HCT116 (cell line): Measurements from ENCODE around the gene IL17RD. TPM values are rescaled to one million over a fixed set of nuclear protein-coding genes. Genes with fewer than 3 reads are reported as not detected.

ENCODE experiments used
- ATAC-seq: fragments of 200-7000 bp; cut with Tn5 transposase; 2 replicates; pipeline ENCODE4 v1.9.1; 2020; ENCODE audit warnings: mild to moderate bottlenecking, moderate library complexity
- BruUV-seq: library from RNA; stranded (reverse); fragments of 400-500 nt; replicated peaks from 2 replicates; lab custom pipeline; 2021; lab: Mats Ljungman, UMichigan
- CTCF ChIA-PET: fragments of 300-600 bp; sonication (Branson Sonifier 250); formaldehyde crosslinking; loops from one replicate; lab custom pipeline; 2021; ENCODE audit warnings: antibody characterized with exemption; lab: Charles Lee
- POLR2A ChIA-PET: fragments of 300-600, 350-600 bp; sonication (Branson Sonifier 250); formaldehyde crosslinking; loops from one replicate; lab custom pipeline; 2021; ENCODE audit warnings: antibody characterized with exemption; lab: Charles Lee
- RAD21 ChIA-PET, 2 experiments: fragments of 300-600 bp; sonication (Branson Sonifier 250); formaldehyde crosslinking; loops; one replicate each; lab custom pipeline; 2023; ENCODE audit warnings: low total read pairs in 2 of 2; ENCODE audit not compliant: uncharacterized antibody in 2 of 2, unreplicated experiment in 2 of 2, low non-redundant PET in 1 of 2; lab: Charles Lee
- DNase-seq: peaks from one replicate; pipeline ENCODE4 v3.0.0-alpha.2; 2010; ENCODE audit warnings: low read depth, low spot score
- H2AFZ ChIP-seq: fragments of 200-600 bp; shearing (Covaris generic), sonication (generic); 2 replicates; pipeline ENCODE4 v1.6.1; 2017; ENCODE audit warnings: low read depth, mixed run types, mixed read lengths, antibody characterized with exemption, low read length; ENCODE audit not compliant: poor library complexity, severe bottlenecking
- H3K27ac ChIP-seq: 2 replicates; pipeline ENCODE4 v1.5.1; 2012; ENCODE audit warnings: low read depth, low read length
- H3K27me3 ChIP-seq: fragments of 200-600 bp; sonication (generic); 2 replicates; pipeline ENCODE4 v1.6.1; 2016; ENCODE audit warnings: mixed run types, low read length, mixed read lengths; ENCODE audit not compliant: insufficient read depth
- H3K36me3 ChIP-seq, 2 experiments: fragments of 200-500 bp in 1 of 2; fragments of 200-600 bp in 1 of 2; sonication (Bioruptor generic) in 1 of 2; sonication (generic) in 1 of 2; 2 replicates each; pipeline versions ENCODE4 v1.5.1 to v1.6.1; 2014 to 2016; ENCODE audit warnings: low read length in 2 of 2, inconsistent platforms in 1 of 2, mixed read lengths in 1 of 2, mixed run types in 1 of 2; ENCODE audit not compliant: insufficient read depth in 2 of 2, control insufficient read depth in 1 of 2
- H3K4me1 ChIP-seq, 2 experiments: fragments of 200-600 bp in 1 of 2; sonication (generic) in 1 of 2; 2 replicates each; pipeline versions ENCODE4 v1.5.1 to v1.6.1; 2012 to 2017; ENCODE audit warnings: low read length in 2 of 2, inconsistent platforms in 1 of 2, mild to moderate bottlenecking in 1 of 2, mixed read lengths in 1 of 2, mixed run types in 1 of 2, moderate library complexity in 1 of 2; ENCODE audit not compliant: insufficient read depth in 2 of 2, control insufficient read depth in 1 of 2
- H3K4me2 ChIP-seq: fragments of 200-600 bp; sonication (generic); 2 replicates; pipeline ENCODE4 v1.6.1; 2017; ENCODE audit warnings: mixed run types, low read length, mixed read lengths
- H3K4me3 ChIP-seq, 2 experiments: fragments of 200-600 bp in 1 of 2; sonication (generic) in 1 of 2; replicated peaks in 1 of 2; 2 replicates each; pipeline ENCODE4 v1.5.1; 2011 to 2016; ENCODE audit warnings: low read length in 2 of 2, control low read depth in 1 of 2, low read depth in 1 of 2, mild to moderate bottlenecking in 1 of 2, mixed read lengths in 1 of 2, mixed run types in 1 of 2
- H3K79me2 ChIP-seq: fragments of 200-600 bp; sonication (generic); 2 replicates; pipeline ENCODE4 v1.6.1; 2017; ENCODE audit warnings: mild to moderate bottlenecking, mixed run types, low read length, moderate library complexity, mixed read lengths; ENCODE audit not compliant: insufficient read depth
- H3K9ac ChIP-seq: fragments of 200-600 bp; sonication (generic); 2 replicates; pipeline ENCODE4 v1.6.1; 2016; ENCODE audit warnings: low read length, mixed read lengths
- H3K9me2 ChIP-seq: fragments of 200-600 bp; sonication (generic), shearing (Covaris generic); 2 replicates; pipeline ENCODE4 v1.6.1; 2017; ENCODE audit warnings: mixed run types, mild to moderate bottlenecking, moderate library complexity; ENCODE audit not compliant: insufficient read depth
- H3K9me3 ChIP-seq, 2 experiments: fragments of 200-500 bp in 1 of 2; fragments of 200-600 bp in 1 of 2; sonication (Bioruptor generic) in 1 of 2; sonication (generic) in 1 of 2; 2 replicates each; pipeline ENCODE4 v1.6.1; 2014 to 2017; ENCODE audit warnings: low read length in 2 of 2, mixed read lengths in 2 of 2, inconsistent platforms in 1 of 2, low read depth in 1 of 2, mild to moderate bottlenecking in 1 of 2, mixed run types in 1 of 2, moderate library complexity in 1 of 2; ENCODE audit not compliant: control insufficient read depth in 1 of 2, insufficient read depth in 1 of 2
- H4K20me1 ChIP-seq: fragments of 200-600 bp; sonication (generic), shearing (Covaris generic); 2 replicates; pipeline ENCODE4 v1.6.1; 2017; ENCODE audit warnings: mixed run types, mild to moderate bottlenecking, moderate library complexity; ENCODE audit not compliant: insufficient read depth
- ATF3 ChIP-seq: IDR thresholded peaks from 2 replicates; pipeline ENCODE4 v1.6.1; 2012
- CBX3 ChIP-seq: IDR thresholded peaks from 2 replicates; pipeline ENCODE4 v1.6.1; 2012; ENCODE audit warnings: low read depth
- CEBPB ChIP-seq: IDR thresholded peaks from 2 replicates; pipeline ENCODE4 v1.6.1; 2012; ENCODE audit warnings: low read depth
- CTCF ChIP-seq, 3 experiments: fragments of 200-600 bp in 1 of 3; sonication (generic) in 1 of 3; IDR thresholded peaks in 2 of 3; conservative IDR thresholded peaks in 1 of 3; 2 replicates each; pipeline ENCODE4 v1.5.1; 2012 to 2017; ENCODE audit warnings: low read depth in 2 of 3, low read length in 2 of 3, antibody characterized with exemption in 1 of 3, borderline replicate concordance in 1 of 3, control low read depth in 1 of 3, mild to moderate bottlenecking in 1 of 3, mixed read lengths in 1 of 3, mixed run types in 1 of 3, moderate library complexity in 1 of 3; ENCODE audit not compliant: insufficient read depth in 1 of 3
- EGR1 ChIP-seq: IDR thresholded peaks from 2 replicates; pipeline ENCODE4 v1.6.1; 2012; ENCODE audit warnings: low read depth
- ELF1 ChIP-seq: IDR thresholded peaks from 2 replicates; pipeline ENCODE4 v1.6.1; 2012; ENCODE audit warnings: low read depth, borderline replicate concordance
- EZH2phosphoT487 ChIP-seq: fragments of 200-600 bp; IDR thresholded peaks from 2 replicates; pipeline ENCODE4 v1.6.1; 2018; ENCODE audit warnings: antibody characterized with exemption, borderline replicate concordance
- FOSL1 ChIP-seq: IDR thresholded peaks from 2 replicates; pipeline ENCODE4 v1.6.1; 2012; ENCODE audit warnings: low read depth
- JUND ChIP-seq: IDR thresholded peaks from 2 replicates; pipeline ENCODE4 v1.6.1; 2012
- POLR2A ChIP-seq: IDR thresholded peaks from 2 replicates; pipeline ENCODE4 v1.7.0; 2011; ENCODE audit warnings: borderline replicate concordance; ENCODE audit not compliant: insufficient read depth, insufficient read length; ENCODE audit errors: extremely low read depth
- POLR2AphosphoS5 ChIP-seq: IDR thresholded peaks from 2 replicates; pipeline ENCODE4 v1.6.1; 2011; ENCODE audit warnings: mild to moderate bottlenecking, low read depth, low read length, moderate library complexity
- RAD21 ChIP-seq: IDR thresholded peaks from 2 replicates; pipeline ENCODE4 v1.6.1; 2012; ENCODE audit warnings: low read depth, mild to moderate bottlenecking
- TCF7L2 ChIP-seq: IDR thresholded peaks from 2 replicates; pipeline ENCODE4 v1.7.0; 2011; ENCODE audit warnings: borderline replicate concordance, inconsistent platforms; ENCODE audit not compliant: insufficient read depth, insufficient read length; ENCODE audit errors: extremely low read depth
- YY1 ChIP-seq: IDR thresholded peaks from 2 replicates; pipeline ENCODE4 v1.6.1; 2011; ENCODE audit warnings: low read length, low read depth, moderate library complexity, mild to moderate bottlenecking; ENCODE audit not compliant: insufficient replicate concordance; ENCODE audit errors: extremely low read depth
- ZFX ChIP-seq: fragments of 450-650 bp; IDR thresholded peaks from 2 replicates; pipeline ENCODE4 v1.6.1; 2017
- ZNF274 ChIP-seq: fragments of 200-500 bp; sonication (Bioruptor generic); IDR thresholded peaks from 2 replicates; pipeline ENCODE4 v1.6.1; 2014; ENCODE audit warnings: mild to moderate bottlenecking, low read depth, low read length, inconsistent platforms
- intact Hi-C: fragments of 100-400 bp; cut with micrococcal nuclease; formaldehyde crosslinking; loops from 2 replicates; pipeline ENCODE4 v1.10.0; 2022
- total RNA-seq: library from RNA; stranded (reverse); gene quantifications from one replicate; pipeline ENCODE4 v1.2.1, GENCODE V29; 2021; ENCODE audit not compliant: unreplicated experiment

The IL17RD gene
- total RNA-seq, 1 experiment from 2014 or later: 12.3 TPM

- Histone ChIP-seq H3K4me1 (peaks cover 0 to 19% of the 10 kb centered on the region in 2 experiments; a peak in 2 of 4 replicates), H2AFZ (no peak overlapping the region), H3K9me2 (no peaks in the 10 kb centered on the region), H3K36me3 (no peaks in the 10 kb centered on the region), H3K79me2 (no peaks in the 10 kb centered on the region), H3K9me3 (no peaks in the 10 kb centered on the region), H3K27ac (no peak overlapping the region), H3K4me2 (no peak overlapping the region), H4K20me1 (no peaks in the 10 kb centered on the region), H3K9ac (no peak overlapping the region), H3K27me3 (no peaks in the 10 kb centered on the region)
- ATAC-seq: no peak
- BruUV-seq: no TSS peak
- intact Hi-C loops: no loop called here
- RAD21 ChIA-PET: no interaction called here
- DNase-seq: no peak
- no peak for TF ChIP-seq RAD21
- TF ChIP-seq EZH2phosphoT487: no peak
- TF ChIP-seq JUND: no peak
- no peak for TF ChIP-seq ZFX
- no peak for TF ChIP-seq CTCF (IDR thresholded peaks at IDR 0.05 in 2 of 3, conservative IDR thresholded peaks at IDR 0.05 in 1 of 3; ENCODE audit: borderline replicate concordance in 1 of 3, insufficient read depth in 1 of 3, low read depth in 2 of 3, low read length in 2 of 3)
- no peak for TF ChIP-seq ELF1
- TF ChIP-seq POLR2A: no peak
- TF ChIP-seq ZNF274: no peak
- TF ChIP-seq EGR1: no peak
- TF ChIP-seq, all 23 proteins: peak for 0
- ChIA-PET CTCF (no interaction called here), POLR2A (no interaction called here)
- no peak overlapping the region for H3K4me3 ChIP-seq
Measured at GRCh38 chr3:57097536-57097935, 67.6 kb downstream of the IL17RD start.

- H3K4me1 ChIP-seq: peaks cover 0 to 19% of the 10 kb centered on the region in 2 experiments; a peak in 2 of 4 replicates
- no peak overlapping the region for H3K27ac ChIP-seq
- no peak overlapping the region for H2AFZ ChIP-seq
- BruUV-seq: no TSS peak
- no peaks in the 10 kb centered on the region for H3K36me3 ChIP-seq
- H3K4me3 ChIP-seq: no peak overlapping the region
- ChIA-PET CTCF (no interaction called here), RAD21 (no interaction called here), POLR2A (no interaction called here)
- intact Hi-C loops: no loop called here
- no peaks in the 10 kb centered on the region for H3K9me3 ChIP-seq
- no peaks in the 10 kb centered on the region for H4K20me1 ChIP-seq
- no peaks in the 10 kb centered on the region for H3K79me2 ChIP-seq
- no peak overlapping the region for H3K4me2 ChIP-seq
- ATAC-seq (no peak), DNase-seq (no peak)
- no peaks in the 10 kb centered on the region for H3K9me2 ChIP-seq
- no peaks in the 10 kb centered on the region for H3K27me3 ChIP-seq
- no peak overlapping the region for H3K9ac ChIP-seq
- TF ChIP-seq EZH2phosphoT487 (no peak), TCF7L2 (no peak), CBX3 (no peak), CTCF (IDR thresholded peaks at IDR 0.05 in 2 of 3, conservative IDR thresholded peaks at IDR 0.05 in 1 of 3; ENCODE audit: borderline replicate concordance in 1 of 3, insufficient read depth in 1 of 3, low read depth in 2 of 3, low read length in 2 of 3) (no peak), EGR1 (no peak), ELF1 (no peak), FOSL1 (no peak), CEBPB (no peak), YY1 (no peak), ATF3 (no peak), POLR2AphosphoS5 (no peak)
Measured at GRCh38 chr3:57095363-57095762, 69.8 kb downstream of the IL17RD start.
